Sciatic nerve (tissue), 2 donors: ENCODE data around the gene PTPRT. TPM values are rescaled to one million over a fixed set of nuclear protein-coding genes. Genes with fewer than 3 reads are reported as not detected.

ENCODE experiments used
- ATAC-seq: fragments of 200-7000 bp; cut with Tn5 transposase; one replicate; pipeline ENCODE4 v1.9.1; 2020; ENCODE audit warnings: mild to moderate bottlenecking, moderate library complexity
- DNase-seq: peaks from one replicate; pipeline ENCODE4 v3.0.0-alpha.2; 2020; ENCODE audit warnings: low spot score
- intact Hi-C: fragments of 100-400 bp; cut with DNase I; formaldehyde crosslinking; loops from one replicate; pipeline ENCODE4 v1.14.2; 2022
- total RNA-seq: library from RNA; stranded (reverse); fragmentation: NEBNext Ultra II Directional; extraction: Animal tissue kit (Norgen Biotek cat#: 25700); gene quantifications from one replicate; pipeline ENCODE4 v1.2.1, GENCODE V29; 2021
- donor health status: DM: no; HTN: no; CAD: no.
- donor health status: DM: no; HTN: no; CAD: no.

The PTPRT gene
- total RNA-seq, 1 donor from 2014 or later: 0.45 TPM

DNA sequence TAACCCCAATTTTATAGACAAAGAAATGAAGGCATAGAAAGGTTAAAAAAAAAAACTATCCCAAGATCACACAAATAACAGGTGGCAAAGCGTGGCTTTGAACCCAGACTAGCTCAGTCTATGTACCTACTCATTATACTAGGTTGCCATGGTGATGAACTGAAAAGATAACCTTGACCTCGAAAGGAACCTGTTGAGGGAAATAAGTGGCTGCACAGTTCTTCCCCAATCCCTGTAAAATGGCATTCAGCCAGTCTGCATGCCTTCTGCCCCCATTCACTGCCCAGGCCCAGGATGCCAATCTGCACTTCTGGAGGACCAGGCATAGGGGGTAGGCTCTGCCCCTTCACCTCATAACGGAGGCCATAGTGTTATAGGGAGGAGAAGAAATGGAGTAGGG is 295.2 kb downstream of the PTPRT start:
- ATAC-seq (no peak), DNase-seq (no peak)
- intact Hi-C loops: no loop called here

DNA sequence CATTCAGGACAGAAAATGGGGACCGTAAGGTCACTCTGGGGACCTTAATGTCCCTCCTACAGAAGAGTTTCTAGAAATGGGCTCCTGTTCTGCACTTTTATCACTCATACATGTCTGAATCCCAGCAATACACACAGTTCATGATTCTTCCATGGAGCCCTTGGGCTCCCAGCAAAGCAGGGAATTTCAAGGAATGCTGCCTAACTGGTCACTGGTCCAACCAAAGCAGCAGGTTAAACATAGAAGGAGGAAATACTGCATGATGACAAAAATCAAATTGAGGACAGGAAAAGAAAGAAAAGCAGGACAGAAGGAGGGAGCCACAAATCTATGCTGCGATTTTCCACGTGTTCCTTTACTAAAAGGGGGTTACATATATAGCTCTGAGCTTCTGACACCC is 300.2 kb downstream of the PTPRT start:
- intact Hi-C loops: no loop called here
- ATAC-seq: no peak
- DNase-seq: no peak

DNA sequence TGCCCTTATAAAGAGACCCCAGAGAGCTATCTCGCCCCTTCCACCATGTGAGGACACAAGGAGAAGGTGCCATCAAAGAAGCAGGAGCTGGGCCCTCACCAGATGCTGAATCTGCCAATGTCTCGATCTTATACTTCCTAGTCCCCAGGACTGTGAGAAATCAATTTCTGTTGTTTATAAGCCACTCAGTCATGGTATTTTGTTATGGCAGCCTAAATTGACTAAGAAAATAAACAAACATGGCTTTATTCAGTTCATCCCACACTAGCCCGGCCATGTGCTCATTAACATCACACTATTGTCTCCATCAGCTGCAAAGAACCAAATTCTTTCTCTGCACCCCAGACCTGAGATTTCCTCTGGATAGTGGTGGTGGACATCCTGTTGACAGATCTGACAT is 302.4 kb downstream of the PTPRT start:
- no peak for ATAC-seq
- DNase-seq: no peak

DNA sequence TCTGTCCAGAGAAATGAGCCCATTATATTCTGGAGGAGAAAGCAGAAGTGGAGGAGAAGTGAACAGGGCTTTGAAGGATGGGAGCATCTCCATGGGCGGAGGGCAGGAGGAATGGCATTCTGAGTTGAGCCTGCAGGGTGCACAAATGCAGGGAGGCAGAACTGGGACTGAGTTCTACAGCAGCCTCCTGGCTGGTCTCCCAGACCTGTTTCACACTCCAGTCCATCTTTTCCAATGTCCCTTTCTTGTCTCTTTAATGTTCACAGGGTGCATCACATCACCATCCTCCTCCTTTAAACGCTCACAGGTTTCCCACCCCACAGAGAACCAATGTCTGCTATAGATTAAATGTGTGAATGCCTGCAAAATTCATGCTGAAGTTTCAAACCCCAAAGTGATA is 302.9 kb downstream of the PTPRT start:
- DNase-seq: no peak
- intact Hi-C loops: no loop called here
- no peak for ATAC-seq

More for the DNA sequence above, 302.4 kb downstream of the PTPRT start:
- intact Hi-C loops: no loop called here

DNA sequence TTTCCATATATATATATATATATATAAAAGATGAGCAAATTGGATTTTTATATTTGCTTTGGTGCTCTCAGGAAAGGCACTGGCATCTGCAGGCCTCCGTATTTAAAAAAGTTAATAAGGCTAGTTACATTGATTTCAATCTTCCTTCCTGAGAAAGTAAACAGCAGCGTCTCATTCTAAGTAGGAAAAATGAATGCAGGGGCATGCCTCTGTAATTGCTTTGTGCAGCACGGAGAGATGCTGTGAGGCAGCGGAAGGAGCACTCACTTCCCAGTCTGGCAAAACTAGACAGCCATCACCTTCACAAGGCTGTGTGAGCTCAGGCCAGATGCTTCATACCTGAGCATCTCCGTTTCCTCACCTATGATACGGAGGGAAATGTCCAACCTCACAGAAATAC is 303.7 kb downstream of the PTPRT start:
- ATAC-seq (no peak), DNase-seq (no peak)
- intact Hi-C loops: no loop called here

DNA sequence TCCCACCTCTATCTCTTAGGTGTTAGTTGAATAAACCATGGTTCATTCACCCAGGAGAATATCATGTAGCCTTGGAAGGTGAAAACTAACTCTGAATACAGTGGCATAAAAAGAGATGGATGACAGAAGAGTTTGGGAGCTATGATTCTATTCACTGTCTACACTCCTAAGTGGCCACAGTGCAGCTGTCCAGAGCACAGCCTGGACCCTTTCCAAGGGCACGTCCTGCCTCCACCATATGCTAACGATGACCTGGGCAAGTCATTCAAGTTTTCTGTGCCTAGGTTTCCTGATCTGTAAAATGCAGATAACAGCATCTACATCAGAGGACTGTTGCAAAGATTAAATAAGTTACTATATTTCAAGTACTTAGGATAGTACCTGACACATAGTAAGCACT is 314.1 kb downstream of the PTPRT start:
- no peak for DNase-seq
- no peak for ATAC-seq
- intact Hi-C loops: no loop called here

DNA sequence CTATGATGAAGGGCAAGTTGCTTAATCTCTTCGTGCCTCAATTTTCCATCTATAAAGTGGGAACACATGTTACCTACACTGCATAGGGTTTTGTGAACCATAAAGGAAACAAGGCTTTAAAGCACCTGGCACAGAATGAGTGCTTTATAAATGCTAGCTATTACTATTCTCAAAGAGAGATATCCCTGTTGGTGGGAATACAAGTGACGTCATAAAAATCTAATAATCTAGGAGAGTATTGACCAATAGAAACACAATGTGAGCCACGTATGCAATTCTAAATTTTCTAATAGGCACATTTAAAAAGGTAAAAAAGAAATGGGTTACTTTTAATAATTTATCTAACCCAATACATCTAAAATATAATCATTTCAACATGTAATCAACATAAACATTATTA is 316.4 kb downstream of the PTPRT start:
- intact Hi-C loops: no loop called here
- ATAC-seq: no peak
- DNase-seq: no peak

DNA sequence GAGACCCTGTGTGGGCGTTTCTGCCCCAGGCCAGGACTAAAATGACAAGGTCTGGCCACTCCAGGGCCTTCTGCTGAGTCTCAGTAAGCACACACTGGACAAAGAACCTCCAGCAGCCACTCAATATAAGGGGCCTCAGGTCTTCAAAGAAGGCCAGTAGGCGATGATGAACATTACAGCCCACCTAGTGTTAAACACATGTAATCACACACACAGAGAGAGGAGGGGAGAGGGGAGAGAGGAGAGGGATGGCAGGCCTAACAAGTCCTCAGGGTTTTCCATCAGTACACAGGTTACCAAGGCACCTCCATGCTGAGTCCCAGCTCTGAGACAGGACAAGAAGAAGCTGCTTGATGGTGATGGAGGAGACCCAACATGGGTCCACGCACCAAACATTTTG is 325.6 kb downstream of the PTPRT start:
- ATAC-seq (no peak), DNase-seq (no peak)
- intact Hi-C loops: no loop called here

DNA sequence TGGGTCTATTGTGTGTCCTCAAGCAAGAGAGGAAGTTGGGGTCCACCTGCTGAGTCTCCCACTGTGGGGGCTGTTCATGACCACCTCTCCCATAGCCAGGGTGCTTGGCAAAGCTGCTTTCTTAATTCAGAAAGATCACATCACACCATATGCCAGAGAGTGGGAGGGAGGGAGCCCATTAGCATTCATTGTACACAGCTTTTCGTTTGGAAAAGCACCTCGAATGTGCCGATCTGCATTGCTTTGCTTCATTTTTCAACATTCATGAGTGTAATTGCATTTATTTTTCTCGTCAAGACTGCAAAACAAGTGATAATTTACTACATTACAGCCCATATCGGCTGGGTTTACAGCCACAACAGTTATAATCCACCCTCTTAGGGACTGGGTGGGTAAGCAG is 327.3 kb downstream of the PTPRT start:
- no peak for ATAC-seq
- intact Hi-C loops: no loop called here
- DNase-seq: no peak

DNA sequence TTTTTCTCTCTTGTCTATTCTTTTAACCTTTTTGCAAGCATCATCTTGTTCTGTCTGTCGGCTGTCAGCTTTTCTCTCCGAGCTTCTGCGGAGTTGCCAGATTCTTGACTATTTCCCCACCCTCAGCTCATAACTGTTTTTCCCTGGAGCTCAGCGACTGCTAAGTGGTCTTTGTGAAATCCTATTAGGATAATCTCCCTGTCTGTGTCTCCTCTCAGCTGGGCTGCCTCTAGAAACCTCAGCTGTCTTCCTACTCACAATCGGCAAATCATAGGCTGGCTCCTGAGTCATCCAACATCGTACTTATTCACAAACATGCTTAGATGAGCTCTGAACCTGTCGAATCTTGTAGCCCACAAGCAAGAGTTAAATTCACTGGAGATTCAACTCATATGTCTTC is 332.3 kb downstream of the PTPRT start:
- no peak for ATAC-seq
- intact Hi-C loops: no loop called here

DNA sequence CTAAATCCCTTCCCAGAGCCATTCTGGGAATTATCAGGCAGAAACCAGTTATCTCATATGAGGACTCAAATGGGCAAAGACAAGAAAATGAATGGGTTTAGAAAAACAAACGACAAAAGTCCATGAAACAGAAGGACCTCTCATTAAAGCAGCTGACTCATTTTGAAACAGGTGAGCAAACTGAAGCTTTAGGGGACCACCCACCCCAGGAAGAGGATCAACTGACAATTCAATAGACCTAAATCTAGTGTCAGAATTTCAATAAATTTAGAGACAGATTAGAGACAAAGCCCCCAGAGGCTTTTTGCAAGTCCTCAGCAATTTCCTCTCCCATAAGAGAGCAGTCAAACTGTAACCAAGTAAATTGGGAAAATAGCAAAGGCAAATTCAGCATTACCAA is 333.8 kb downstream of the PTPRT start:
- intact Hi-C loops: no loop called here
- DNase-seq: no peak
- no peak for ATAC-seq

More for the DNA sequence above, 332.3 kb downstream of the PTPRT start:
- DNase-seq: no peak

DNA sequence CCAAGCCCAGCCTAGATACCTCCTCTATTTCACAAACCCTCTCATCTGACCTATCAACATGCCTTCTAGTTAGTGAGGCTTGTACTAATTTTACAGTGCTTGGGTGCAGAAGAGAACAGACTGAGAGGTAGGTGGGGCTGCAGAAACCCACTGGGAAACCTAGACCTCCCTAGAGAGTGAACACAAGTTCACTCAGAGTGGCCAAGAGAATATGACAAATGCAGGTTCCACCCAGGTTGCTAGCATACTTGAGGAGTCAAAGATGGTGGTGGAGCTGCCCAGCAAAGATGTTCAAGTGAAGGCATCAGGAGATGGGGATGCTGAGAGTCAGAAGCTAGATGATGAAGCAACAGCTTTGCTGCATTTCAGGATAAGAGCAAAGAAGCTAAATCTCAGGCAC is 337.0 kb downstream of the PTPRT start:
- intact Hi-C loops: no loop called here
- ATAC-seq (no peak), DNase-seq (no peak)

DNA sequence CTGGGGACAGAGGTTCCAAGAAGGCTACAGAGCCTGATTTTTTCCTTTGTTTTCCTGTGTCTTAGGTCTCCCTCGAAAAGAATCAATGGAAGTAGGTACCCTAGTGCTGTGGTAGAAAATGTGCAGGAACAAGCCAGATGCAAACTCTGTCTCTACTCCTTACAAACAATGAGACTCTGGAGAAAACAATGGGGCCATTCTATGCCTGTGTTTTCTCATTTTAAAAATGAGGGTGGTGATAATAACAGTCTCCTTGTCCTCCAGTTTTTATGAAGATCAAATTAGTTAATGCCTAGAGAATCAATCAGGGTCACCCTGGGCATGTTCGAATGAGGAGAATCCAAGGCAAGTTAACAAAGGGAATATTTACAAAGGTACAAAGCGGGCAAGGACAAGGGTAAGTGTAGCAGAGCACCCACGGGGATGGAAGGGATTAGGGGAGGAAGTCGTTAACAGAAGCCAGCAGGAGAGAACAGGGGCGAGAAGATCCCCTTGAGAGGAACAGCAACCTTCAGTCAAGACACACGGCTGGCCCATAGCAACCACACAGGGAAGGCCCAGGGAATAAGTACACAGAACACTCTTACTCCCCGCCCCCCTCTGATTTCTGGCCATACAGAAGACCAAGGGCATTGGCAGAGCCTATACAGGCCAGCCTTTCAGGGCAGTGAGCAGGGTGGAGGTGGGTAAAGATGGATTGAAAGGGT is 342.8 kb downstream of the PTPRT start:
- ATAC-seq (no peak), DNase-seq (no peak)
- intact Hi-C loops: no loop called here

DNA sequence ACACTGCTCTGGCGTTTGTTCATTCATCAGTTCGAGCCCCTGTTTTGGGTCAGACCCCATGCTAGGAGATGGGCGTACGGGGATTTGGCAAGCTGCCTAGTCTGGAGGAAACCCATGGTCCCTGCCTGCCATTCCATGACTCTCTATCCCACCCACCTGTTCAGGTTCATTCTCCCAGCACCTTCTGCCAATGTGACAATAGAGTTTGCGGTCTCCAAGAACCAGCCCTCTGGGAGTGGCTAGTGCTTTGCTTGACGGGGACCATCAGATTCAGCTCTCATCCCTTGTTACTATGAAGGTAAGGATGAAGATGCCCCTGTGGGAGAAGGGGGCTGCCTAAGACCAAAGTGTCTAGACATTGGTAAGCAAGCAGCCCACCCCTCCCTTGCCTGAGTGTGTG is 345.0 kb downstream of the PTPRT start:
- intact Hi-C loops: no loop called here
- DNase-seq (no peak), ATAC-seq (no peak)

DNA sequence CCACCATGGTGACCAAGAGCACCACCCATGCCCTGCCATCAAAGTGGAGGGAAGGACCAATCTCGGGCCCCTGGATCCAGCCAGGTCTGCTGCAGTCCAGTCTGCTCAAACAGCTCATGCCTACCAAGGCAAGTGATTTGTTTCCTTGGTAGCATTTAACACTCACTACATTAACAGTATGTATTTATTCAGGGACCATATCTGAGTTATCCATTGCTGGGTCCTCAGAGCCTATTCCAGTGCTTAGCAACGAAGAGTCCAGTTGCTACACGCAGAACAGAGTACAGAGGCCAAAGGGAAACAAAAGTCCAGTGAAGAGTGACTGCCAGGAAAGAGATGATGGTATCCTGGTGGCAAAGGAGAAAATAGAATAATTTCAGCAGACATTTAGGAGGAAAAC is 352.2 kb downstream of the PTPRT start:
- intact Hi-C loops: no loop called here

DNA sequence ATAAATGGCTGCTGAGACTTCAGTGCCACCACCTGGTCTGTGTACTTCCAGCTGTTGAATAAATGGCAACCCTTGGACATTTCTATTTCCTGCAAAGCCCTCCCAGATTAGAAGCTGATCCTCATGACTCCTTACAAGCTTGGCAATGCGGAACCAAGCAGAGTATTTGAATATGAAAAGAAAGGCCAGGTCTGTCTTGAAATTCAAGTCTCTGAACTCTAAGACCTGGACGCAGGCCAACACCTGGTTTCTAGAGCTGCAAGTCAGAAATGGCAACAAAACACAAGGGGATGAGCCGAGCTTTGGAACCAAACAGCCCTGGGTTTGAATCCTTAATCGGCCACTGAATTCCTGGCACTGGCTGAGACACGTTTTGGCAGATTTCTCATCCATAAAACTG is 353.4 kb downstream of the PTPRT start:
- DNase-seq (no peak), ATAC-seq (no peak)
- intact Hi-C loops: no loop called here

More for the DNA sequence above, 352.2 kb downstream of the PTPRT start:
- DNase-seq: no peak
- ATAC-seq: no peak

DNA sequence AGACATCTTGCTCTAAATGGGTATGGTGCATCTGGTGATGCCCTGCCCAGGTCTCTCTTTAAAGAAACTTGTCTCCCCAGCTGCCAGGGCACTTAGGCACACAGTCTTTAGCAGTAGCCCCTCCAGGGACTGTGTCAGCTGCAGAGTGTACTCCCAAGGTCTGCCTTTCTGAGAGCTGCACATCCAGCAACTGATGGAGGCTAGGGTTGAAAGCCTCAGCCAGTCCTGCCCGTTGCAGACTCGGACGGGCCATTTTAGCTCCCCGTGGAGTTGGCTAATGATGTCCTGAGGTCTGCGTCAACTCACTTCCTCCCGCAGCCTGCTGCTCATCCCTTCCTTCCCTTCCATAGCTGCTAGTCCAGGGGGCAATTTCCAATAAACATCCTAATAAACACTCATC is 381.8 kb downstream of the PTPRT start:
- ATAC-seq (no peak), DNase-seq (no peak)
- intact Hi-C loops: no loop called here

DNA sequence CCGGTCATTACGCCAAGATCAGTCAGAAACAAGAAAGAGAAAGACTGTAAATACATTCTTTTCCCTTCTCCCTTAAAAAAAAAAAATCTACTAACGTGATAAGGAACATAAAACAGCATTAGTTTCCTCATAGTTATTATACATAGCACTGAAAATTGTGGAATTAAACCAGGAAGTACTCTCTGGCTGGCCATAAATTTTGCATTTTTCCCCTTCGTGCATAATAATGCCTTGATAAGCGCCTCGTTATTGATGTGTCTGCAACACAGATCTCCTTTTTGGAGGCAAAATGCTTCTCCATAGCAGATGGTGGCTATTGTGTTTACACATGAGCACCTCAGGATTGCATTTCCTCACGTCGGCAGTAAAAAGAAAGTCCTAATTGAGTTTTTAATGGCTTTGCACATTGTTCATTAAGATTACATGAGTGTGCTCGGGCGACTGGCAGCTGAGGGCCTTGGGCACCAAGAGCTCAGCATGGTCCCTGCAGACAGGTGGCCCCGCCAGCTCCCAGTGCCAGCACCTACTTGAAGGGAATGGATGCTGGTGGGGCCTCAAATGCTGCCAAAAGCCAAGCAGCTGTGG is 394.5 kb downstream of the PTPRT start:
- no peak for DNase-seq
- intact Hi-C loops: no loop called here
- ATAC-seq: no peak

DNA sequence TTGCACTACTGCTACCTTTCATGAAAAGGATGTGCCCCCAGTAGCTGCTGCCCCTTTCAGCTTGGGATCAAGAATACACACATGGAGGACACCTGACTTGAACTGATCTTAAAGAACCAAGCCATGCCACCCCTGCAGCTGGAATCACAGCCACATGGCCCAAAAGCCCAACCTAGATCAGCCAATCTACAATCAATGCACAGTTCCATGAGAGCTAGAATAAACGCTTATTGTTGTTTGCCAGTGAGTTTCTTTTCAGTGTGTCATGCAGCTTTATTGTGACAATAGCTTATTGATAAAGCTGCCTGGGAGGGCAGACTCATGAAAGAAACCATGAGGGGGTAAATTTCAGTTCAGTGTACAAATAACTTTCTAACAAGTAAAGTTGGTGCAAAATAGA is 397.7 kb downstream of the PTPRT start:
- intact Hi-C loops: no loop called here
- ATAC-seq (no peak), DNase-seq (no peak)

DNA sequence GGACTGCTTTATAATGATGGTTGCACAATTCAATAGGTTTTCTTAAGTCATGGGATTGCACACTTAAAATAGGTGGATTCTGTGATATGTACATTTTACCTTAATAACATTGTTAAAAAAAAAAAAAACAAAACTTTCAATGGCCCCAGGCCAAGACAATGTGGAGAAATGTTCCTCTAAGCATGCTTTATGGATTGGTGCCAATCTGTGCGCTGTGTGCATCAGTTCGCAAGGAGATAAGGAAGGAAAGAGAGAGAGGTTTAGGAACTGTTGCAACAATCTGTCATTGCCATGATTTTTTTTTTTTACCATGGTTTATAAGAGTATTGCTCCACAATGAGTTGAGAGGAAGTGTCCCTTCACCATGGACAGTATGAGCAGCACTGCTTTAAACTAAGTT is 399.6 kb downstream of the PTPRT start:
- intact Hi-C loops: no loop called here
- ATAC-seq: no peak
- DNase-seq: no peak

DNA sequence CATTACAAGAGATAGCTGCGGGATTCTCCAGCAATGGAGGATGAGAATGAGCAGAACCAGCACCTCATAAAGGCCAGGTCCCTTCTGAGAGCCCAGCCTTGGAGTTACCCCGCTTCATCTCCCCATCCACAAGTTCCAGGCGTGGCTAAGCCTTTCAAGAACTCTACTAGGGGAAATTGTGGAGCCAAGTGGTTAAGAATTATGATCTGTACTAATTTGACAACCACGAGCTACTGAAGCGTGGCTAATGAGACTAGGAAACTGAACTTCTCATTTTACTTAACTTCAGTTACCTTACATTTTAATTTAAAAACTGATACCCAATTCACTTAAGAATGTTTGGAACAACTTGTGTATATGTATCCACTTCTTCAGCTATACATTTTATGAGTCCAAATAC is 401.0 kb downstream of the PTPRT start:
- intact Hi-C loops: no loop called here
- DNase-seq (no peak), ATAC-seq (no peak)
